LoVo (cell line): Measurements from ENCODE around the gene ZDHHC16.
"Not testable (repeated sequence)": the region's sequence is repeated elsewhere in the genome, so short reads cannot be mapped to it uniquely, and the experiment has no call there.

Experiments used
- DNase-seq: peaks from one replicate; pipeline ENCODE4 v3.0.0-alpha.2; 2016; ENCODE audit warnings: low spot score

Gene ZDHHC16

GRCh38 chr10:97445722-97446639 lies at the start of gene ZDHHC16, which contains the start of gene EXOSC1:
ZDHHC16 (plus strand) TSS chr10:97446175; CDS start chr10:97451676, 5,501 bp downstream.
EXOSC1 (minus strand) TSS chr10:97446006; CDS start chr10:97445985, 21 bp downstream.
- DNase-seq = peak; percentile 94

GRCh38 chr10:97399843-97400545 lies 46.0 kb upstream of the ZDHHC16 start:
- peak; percentile 63 for DNase-seq

DNA sequence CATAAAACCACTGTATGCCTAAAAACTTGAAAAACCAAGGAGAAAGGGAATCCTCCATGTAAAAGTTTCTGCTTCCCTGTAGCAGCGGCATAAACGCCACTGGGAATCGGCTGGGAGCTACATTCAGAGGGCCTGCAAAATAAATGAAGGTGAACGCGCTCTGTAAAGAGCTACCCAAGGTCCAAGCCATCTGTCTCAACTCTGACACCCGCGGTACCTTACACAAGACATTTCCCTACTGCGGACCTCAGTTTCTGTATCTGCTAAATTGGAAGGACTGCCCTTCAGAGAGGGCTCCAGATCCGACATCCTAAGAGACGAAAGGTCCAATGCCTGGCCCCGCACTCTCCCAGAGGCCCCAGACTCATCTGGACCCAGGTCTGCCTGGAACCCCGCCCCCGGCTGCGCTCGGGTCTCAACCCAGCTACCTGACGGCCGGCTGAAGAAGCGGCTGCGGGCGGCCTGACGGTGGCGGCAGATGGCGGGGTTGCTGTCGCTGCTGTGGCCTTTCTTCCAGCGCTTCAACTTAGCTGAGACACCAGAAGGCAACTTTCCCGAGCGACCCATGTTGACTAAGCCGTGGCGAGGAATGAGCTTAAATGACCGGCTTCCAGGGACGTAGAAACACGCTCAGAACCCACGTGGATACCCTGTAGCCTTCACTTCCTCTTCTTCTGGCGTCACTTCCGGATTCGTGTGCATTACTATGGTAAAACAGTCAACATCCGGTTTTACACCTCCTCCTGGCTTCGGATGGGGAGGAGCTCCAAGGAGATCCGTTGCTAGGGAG lies 45.1 kb upstream of the ZDHHC16 start, which contains the start of gene RRP12:
Gene RRP12 (minus strand): TSS at position 676 of the 790 bp plus-strand sequence. CDS start 109 bp downstream, at position 567.
- DNase-seq = peak; percentile 96

DNA sequence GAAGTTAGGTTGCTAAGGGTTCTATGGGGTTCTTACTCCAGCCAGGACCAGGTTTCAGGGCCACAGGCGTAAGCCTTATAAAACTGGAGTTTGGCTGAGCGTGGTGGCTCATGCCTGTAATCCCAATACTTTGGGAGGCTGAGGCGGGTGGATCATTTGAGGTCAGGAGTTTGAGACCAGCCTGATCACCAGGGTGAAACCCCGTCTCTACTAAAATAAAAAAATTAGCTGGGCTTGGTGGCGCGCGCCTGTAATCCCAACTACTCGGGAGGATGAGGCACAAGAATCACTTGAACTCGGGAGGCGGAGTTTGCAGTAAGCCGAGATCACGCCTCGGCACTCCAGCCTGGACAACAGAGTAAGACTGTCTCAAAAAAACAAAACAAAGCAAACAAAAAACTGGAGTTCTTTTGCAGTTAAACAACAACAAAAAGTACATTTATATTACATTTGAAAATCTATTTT lies 44.5 kb upstream of the ZDHHC16 start:
- no peak for DNase-seq

DNA sequence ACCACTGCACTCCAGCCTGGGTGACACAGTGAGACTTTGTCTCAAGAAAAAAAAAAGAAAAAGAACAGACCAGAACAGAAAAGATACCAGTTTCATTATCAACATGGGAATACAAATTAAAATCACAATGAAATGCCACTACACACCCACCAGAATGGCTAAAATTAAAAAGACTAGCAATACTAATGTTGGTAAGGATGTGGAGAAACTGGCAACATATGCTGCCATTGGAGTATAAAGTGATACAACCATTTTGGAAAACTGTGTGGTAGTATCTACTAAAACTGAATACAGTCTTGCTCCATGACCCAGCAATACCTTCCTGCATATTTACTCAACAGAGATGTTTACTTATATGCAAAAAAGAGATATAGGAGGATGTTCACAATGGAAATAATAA lies 41.9 kb upstream of the ZDHHC16 start:
- DNase-seq = no peak

DNA sequence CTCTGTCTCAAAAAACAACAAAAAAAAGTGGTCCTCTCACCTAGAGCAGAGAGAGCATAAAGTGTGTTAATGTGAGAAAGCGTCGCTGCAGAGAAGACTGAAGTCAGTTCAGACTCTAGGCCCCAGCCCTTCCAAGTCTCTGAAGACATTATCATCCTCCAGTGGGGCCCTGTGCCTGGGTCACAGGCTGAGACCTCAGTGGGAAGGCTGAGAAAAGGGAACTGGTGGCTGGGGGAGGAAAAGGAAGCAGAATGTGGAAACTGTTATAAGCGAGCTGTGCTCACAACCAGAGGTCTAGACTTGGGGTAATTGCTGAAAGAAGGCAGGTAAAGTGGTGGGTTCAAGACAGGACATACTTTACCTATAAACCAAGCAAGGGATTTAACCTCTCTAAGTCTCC lies 39.9 kb upstream of the ZDHHC16 start:
- DNase-seq = no peak

DNA sequence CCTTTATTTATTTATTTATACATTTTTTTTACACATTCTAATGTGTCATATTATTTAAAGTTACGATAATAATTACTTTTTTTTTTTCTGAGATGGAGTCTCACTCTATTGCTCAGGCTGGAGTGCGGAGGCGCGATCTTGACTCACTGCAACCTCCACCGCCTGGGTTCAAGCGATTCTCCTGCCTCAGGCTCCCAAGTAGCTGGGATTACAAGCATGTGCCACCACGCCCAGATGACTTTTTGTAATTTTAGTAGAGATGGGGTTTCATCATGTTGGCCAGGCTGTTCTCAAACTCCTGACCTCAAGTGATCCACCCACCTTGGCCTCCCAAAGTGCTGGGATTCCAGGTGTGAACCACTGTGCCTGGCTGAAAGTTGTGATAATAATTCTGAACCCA lies 39.5 kb upstream of the ZDHHC16 start:
- DNase-seq = not testable (repeated sequence)

DNA sequence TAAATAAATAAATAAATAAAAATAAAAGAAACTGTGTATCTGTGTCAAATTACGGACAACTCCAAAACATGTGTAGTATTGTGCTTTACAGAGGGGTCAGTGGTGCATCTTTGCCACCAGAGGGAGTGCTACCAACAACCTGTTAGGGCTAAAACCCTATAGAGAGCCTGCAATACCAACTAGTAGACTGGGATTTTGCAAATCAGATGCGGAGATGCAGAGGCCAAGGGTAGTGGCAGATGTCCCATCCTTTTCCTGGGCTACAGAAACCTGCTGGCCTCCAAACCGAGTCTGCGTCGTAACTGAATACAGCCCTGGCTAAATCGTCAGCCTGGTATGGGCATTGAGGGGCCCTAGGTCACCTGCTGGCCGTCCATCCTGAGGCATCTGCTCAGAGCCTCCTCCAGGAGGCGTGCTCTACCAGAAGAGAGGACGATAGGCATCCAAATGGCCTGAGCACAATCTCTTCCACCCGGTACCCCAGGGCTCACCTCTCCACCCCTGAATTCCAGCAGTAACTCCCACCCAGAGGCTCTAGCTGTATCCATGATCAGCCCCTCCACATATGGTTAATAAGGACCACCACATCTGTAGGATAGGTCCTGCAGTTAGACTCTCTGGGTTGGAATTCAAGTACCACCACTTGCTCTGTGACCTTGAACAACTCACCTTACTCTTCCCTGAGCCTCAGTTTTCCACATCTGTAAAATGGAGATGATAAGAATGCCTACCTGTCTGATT lies 38.6 kb upstream of the ZDHHC16 start:
- peak; percentile 76 for DNase-seq

DNA sequence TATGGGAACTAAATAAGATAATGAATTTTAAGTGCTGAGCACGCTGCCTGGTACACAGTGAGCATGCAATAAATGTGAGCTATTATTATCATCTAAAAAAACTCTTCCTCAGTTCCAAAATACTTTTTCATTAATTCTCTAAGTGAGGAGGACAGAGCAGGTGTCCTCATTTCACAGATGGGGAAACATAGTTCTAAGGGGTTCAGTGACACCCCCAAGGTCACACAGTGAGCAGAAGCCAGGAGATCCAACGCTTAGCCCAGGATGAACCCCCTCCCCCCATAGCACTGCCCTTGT lies 38.1 kb upstream of the ZDHHC16 start:
- no peak for DNase-seq

DNA sequence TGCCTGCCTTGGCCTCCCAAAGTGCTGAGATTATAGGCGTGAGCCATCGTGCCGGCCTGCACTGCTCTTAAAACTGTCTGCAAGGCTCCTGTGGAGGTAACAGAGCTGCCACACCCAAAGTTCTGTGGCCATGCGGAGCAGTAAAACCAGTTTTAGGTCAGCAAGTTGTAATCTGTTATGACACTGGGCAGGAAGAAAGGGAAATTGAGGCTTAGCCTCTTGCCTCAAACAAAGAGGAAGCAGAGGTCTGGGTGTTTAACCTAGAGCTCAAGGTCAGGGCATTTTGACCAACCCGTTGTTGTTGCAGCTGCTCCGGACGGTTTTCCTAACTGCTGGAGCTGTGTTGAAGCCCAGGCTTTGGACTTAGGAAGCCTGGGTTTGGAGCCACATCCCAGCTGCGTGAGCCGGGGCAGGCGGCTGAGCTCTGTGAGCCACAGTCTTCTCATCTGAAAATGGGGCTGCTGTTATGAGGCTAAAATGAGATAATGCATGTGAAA lies 37.4 kb upstream of the ZDHHC16 start:
- peak; percentile 49 for DNase-seq

DNA sequence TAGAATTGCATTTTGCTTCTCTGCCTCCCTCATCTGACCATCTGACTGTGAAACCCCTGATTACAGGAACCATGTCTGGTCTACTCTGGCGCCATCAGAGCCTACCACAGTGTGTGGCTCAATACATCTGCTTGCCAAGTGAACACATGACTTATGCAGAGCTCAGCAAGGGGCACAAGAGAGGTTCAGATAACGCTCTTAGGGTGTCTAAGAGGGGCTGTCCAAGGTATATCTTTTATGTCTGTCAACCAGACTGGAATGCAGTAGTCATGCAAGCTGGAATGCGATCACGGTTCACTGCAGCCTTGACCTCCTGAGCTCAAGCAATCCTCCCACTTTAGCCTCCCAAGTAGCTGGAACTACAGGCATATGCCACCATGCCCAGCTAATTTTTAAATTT lies 34.6 kb upstream of the ZDHHC16 start:
- no peak for DNase-seq

DNA sequence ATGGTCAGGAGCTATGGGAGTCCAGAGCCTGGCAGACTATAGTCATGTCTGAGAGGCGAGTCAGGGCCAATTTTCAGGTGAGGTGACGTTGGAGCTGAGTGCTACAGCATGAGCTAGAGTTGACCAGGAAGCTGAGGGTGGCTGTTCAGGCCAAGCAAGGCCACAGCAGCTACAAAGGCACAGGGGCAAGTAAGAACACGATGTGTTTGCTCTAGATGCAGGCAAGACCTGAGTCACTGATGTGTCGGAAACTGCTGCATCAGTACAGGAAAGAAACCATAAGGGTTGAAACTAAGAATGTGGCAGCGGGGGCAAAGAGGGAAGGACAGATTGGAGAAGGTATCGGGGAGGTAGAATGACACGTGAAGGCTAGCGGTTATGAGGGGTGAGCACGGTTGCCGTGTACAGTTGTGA lies 33.1 kb upstream of the ZDHHC16 start:
- peak; percentile 26 for DNase-seq

- DNase-seq = no peak
Measured at GRCh38 chr10:97416565-97416964, 29.4 kb upstream of the ZDHHC16 start.

DNA sequence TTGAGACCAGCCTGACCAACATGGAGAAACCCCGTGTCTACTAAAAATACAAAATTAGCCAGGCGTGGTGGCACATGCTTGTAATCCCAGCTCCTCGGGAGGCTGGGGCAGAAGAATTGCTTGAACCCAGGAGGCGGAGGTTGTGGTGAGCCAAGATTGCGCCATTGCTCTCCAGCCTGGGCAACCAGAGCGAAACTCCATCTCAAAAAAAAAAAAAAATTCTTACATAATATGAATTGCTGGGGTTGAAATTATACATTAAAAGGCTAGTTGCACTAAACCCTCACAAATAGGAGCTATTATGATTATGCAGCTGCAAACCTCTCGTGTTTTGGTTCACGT lies 22.2 kb upstream of the ZDHHC16 start:
- not testable (repeated sequence) for DNase-seq

DNA sequence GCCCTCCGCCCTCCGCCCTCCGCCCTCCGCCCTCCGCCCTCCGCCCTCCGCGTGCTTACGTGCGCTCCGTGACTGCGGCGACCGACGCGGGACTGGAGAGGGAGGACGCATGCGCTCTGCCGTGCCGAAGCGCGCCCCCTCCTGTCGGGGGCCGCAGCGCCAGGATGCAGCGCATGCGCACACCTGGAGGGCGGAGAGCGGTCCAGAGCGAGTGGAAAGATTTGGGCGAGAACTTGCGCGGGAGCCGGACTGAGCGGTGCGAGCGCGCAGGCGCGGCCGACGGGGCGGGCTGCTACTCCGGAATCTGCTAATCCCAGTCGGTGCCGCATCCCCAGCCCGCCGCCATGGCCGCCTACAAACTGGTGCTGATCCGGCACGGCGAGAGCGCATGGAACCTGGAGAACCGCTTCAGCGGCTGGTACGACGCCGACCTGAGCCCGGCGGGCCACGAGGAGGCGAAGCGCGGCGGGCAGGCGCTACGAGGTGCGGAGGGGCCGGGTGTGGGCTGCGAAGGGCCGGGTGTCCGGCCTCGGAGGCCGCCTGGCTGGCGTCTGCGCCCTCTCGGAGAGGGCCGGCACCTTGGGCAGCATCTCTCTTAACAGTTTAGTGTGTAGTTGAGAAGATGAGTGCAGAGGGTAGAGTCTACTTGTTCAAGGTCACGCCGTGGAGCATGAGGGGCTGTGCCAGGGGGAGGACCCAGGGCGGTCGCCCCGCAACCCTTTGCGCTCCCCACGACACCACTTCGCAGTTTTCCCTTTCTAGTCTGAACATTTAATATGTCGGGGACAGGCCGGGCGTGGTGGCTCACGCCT lies 19.8 kb upstream of the ZDHHC16 start, which contains the start of gene PGAM1:
Gene PGAM1 (plus strand): TSS at position 228 of the 812 bp plus-strand sequence. CDS start 117 bp downstream, at position 345.
- peak; percentile 97 for DNase-seq

- DNase-seq = no peak
Measured at GRCh38 chr10:97426776-97427570, 19.0 kb upstream of the ZDHHC16 start.

- peak; percentile 58 for DNase-seq
Measured at GRCh38 chr10:97427571-97428179, 18.3 kb upstream of the ZDHHC16 start.

DNA sequence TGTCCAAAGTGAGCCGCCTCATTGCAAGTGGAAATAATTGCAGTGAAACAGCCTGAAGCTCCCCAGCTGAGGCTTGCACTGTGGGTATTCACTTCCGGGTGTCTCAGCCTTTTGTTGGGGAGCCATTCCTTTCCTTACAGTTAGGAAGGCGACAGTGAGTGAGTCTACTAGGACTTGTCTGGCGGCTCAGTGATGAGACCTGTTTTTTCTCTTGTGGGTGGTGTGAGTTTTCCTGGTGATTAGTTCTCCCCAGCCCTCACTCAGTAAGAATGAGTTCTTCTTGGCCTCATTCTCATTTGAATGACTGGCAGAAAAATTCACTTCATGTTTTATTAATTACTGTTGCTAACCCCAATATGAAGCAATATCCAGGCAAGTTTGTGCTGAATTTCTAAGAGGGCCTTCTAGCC lies 17.4 kb upstream of the ZDHHC16 start:
- DNase-seq = no peak

DNA sequence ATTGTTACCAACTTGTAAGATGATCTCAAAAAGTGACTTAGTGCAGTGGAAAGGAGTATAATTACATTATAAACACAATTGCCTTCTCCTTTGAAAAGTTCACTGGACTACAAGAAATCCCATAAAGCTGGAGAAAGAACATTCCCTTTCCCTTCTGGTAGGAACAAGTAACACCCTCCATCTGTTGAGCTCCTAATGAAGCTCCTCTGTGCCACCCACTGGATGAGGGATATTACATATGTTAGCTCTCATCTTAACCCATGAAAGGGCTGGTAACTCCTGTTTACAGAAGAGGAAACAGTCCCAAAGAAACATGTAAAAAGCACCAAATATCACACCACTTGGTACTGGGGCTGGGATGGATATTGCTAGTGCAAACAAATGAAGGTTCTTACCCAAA lies 11.9 kb upstream of the ZDHHC16 start:
- no peak for DNase-seq
